Measurements from ENCODE around the gene SERPINC1. TPM values are rescaled to one million over a fixed set of nuclear protein-coding genes. Genes with fewer than 3 reads are reported as not detected.

SERPINC1 gene
- total and polyA plus RNA-seq, 4 donors, result 0.25 TPM; not detected in 3

DNA sequence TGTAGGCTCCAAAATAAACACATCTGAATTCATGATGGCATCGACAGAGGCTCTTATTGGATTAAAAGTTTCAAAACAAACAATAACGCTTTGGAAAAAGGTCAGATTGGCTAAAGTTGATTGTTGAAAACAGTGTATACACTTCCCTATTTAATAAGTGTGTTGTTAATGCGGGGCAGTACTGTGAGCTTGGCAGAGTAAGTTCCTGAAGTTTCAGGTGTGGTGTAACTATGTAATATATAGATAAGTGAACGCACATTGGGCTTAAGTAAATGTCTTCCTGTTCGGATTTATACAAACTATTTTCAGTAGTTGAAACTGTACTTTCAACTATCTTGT, 48.1 kb downstream of the SERPINC1 start:
- ATAC-seq (ENCODE audit: low FRiP score) (no peak), DNase-seq (no peak)
- H3K4me3 ChIP-seq (ENCODE audit: low read length in 2 of 2), result peak overlapping the region; percentile 30 to 84
- H3K27ac ChIP-seq (ENCODE audit: low read depth in 1 of 2, low read length in 2 of 2), result peak overlapping the region in 1 of 2 donors; percentile 68
- intact Hi-C loops (cut with DNase I), result loop anchor here in 1 of 2 donors (2.0 to 10.0 kb wide), 4 partner anchors 44 to 392 kb away; partner anchors contain the start of genes CENPL, DARS2, KLHL20 and PRDX6
- 0 to 1% methylated on average over 5 of the region's 5 CpGs for WGBS, 2 donors
- no peaks in the 10 kb centered on the region for H3K27me3 ChIP-seq (ENCODE audit: control insufficient read depth in 1 of 2, insufficient read depth in 2 of 2, low read length in 1 of 2)
- H3K36me3 ChIP-seq (ENCODE audit: control insufficient read depth in 1 of 2, insufficient read depth in 2 of 2, low read length in 1 of 2), result peaks cover 0 to 3% of the 10 kb centered on the region in 2 donors
- H3K9me3 ChIP-seq (ENCODE audit: control insufficient read depth, low read length), result no peaks in the 10 kb centered on the region
- H3K4me1 ChIP-seq (ENCODE audit: control insufficient read depth in 1 of 2, insufficient read depth in 2 of 2, low read length in 2 of 2), result peaks cover 0 to 4% of the 10 kb centered on the region in 2 donors

DNA sequence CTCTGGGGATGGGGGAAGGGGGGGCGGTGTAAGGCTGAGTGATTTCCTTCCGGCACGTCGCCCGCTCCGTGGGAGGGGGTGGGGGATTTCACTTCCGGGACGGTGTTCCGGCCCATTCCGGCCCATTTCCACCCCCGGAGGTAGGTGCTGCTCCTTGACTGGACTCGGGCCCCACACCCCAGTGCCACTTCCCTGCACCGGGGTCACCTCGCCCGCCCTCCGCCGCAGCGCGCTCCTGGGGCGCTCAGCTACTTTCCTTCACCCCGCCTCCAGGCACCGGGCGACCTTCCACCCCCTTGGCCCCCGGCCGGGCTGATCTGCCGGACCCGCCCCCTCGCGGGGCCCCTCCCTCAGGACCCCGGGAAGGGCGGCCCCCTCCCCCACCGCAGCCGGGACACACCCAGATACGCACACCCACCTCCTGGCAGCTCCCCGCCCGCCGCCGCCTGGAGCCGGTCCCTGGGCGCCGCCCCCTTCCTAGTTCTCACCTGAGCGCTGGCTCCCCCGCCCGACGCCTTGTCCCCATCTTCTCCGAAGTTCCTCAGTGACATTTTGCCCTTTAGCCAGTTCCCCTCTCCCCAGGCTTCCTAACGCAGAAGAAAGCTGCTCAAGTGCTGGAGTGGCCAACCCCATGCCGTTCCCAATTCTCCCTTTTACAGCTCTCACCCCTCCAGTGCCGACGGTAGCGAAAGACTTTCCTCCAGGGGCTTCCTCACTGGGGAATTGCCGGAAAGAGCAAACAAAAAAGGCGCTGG, 48.7 kb downstream of the SERPINC1 start, which contains the start of gene ZBTB37:
ZBTB37 (plus strand) TSS at position 115 of the 755 bp plus-strand sequence. CDS start 1,846 bp downstream, outside the sequence.
- H3K4me3 ChIP-seq (ENCODE audit: low read length in 2 of 2), result peak within 1 kb of the TSS; percentile 66 to 84
- H3K36me3 ChIP-seq (ENCODE audit: control insufficient read depth in 1 of 2, insufficient read depth in 2 of 2, low read length in 1 of 2), result peaks cover 0 to 3% of the 10 kb centered on the region in 2 donors
- H3K27me3 ChIP-seq (ENCODE audit: control insufficient read depth in 1 of 2, insufficient read depth in 2 of 2, low read length in 1 of 2), result no peaks in the 10 kb centered on the region
- intact Hi-C loops (cut with DNase I), result loop anchor here in 1 of 2 donors (2.0 to 10.0 kb wide), 4 partner anchors 44 to 391 kb away; partner anchors contain the start of genes CENPL, DARS2, KLHL20 and PRDX6
- H3K27ac ChIP-seq (ENCODE audit: low read depth in 1 of 2, low read length in 2 of 2), result peak within 1 kb of the TSS; percentile 62 to 87
- 1% methylated on average over 39 to 53 of the region's 53 CpGs for WGBS, 2 donors
- ATAC-seq (ENCODE audit: low FRiP score) (peak; percentile 84), DNase-seq (peak; percentile 91 to 94)
- H3K4me1 ChIP-seq (ENCODE audit: control insufficient read depth in 1 of 2, insufficient read depth in 2 of 2, low read length in 2 of 2), result peaks cover 0 to 4% of the 10 kb centered on the region in 2 donors
- no peaks in the 10 kb centered on the region for H3K9me3 ChIP-seq (ENCODE audit: control insufficient read depth, low read length)

DNA sequence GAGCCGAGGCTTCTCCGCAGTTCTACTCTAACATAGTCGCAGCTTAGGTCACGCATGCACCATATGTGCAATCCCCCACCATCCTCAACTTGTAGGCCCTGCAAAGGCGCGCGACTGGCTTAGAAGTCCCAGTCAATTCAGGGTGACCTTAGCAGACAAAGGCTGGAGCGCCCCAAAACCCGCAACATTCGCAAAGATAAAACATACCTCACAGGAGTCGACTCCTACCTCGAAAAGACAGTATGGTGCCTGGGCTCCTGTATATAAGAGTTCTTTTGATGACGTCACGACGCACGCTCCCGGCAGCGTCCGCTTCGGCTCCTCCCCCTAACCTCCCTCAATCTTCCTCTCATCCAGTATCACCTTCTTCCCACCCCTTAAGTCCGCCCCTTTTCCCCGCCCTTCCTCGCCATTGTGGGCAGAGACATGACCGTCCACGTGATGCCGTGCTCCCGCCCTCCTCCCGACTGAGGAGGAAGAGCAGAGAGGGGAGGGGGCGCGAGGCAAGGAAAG, 49.3 kb downstream of the SERPINC1 start, which contains the start of gene GAS5:
GAS5 (minus strand) TSS at position 237 of the 513 bp plus-strand sequence.
- peaks cover 0 to 4% of the 10 kb centered on the region in 2 donors for H3K4me1 ChIP-seq (ENCODE audit: control insufficient read depth in 1 of 2, insufficient read depth in 2 of 2, low read length in 2 of 2)

DNA sequence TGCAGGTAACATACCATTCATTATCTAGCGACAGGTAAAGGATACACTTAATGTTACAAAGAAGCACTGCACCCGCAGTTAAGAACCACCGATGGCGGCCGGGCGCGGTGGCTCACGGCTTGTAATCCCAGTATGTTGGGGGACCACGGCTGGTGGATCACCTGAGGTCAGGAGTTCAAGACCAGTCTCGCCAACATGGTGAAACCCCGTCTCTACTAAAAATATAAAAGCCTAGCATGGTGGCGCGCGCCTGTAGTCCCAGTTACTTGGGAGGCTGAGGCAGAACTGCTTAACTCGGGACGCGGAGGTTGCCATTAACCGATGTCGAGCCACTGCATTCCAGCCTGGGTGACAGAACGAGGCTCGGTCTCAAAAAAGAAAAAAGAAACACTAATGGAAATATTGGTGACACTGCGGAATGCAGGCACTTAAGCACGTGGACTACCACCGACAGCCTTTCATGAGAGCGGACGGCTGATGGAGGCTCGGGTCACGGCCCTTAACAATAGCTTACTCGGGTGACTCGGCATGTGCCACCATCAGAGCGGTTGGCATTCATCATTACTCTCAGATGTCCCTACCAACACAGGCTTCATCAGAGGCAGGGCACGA, 49.9 kb downstream of the SERPINC1 start:
- Histone ChIP-seq H3K4me3 (ENCODE audit: low read length in 2 of 2) (peak overlapping the region; percentile 11 to 66), H3K9me3 (ENCODE audit: control insufficient read depth, low read length) (no peaks in the 10 kb centered on the region), H3K27ac (ENCODE audit: low read depth in 1 of 2, low read length in 2 of 2) (peak overlapping the region in 1 of 2 donors; percentile 87), H3K4me1 (ENCODE audit: control insufficient read depth in 1 of 2, insufficient read depth in 2 of 2, low read length in 2 of 2) (peaks cover 0 to 4% of the 10 kb centered on the region in 2 donors), H3K36me3 (ENCODE audit: control insufficient read depth in 1 of 2, insufficient read depth in 2 of 2, low read length in 1 of 2) (peaks cover 1 to 3% of the 10 kb centered on the region in 2 donors), H3K27me3 (ENCODE audit: control insufficient read depth in 1 of 2, insufficient read depth in 2 of 2, low read length in 1 of 2) (no peaks in the 10 kb centered on the region)
- 7% methylated on average over 32 of the region's 32 CpGs for WGBS, 2 donors
- DNase-seq (peak; percentile 55 to 77), ATAC-seq (ENCODE audit: low FRiP score) (no peak)
- intact Hi-C loops (cut with DNase I), result loop anchor here in 1 of 2 donors (5.0 to 10.0 kb wide), 3 partner anchors 152 to 390 kb away; partner anchors contain the start of genes KLHL20, PRDX6 and RC3H1

More for the DNA sequence above, 49.3 kb downstream of the SERPINC1 start, which contains the start of gene GAS5:
- ATAC-seq (ENCODE audit: low FRiP score) (peak; percentile 98), DNase-seq (peak; percentile 99 to 100)
- H3K27me3 ChIP-seq (ENCODE audit: control insufficient read depth in 1 of 2, insufficient read depth in 2 of 2, low read length in 1 of 2), result no peaks in the 10 kb centered on the region
- peaks cover 1 to 3% of the 10 kb centered on the region in 2 donors for H3K36me3 ChIP-seq (ENCODE audit: control insufficient read depth in 1 of 2, insufficient read depth in 2 of 2, low read length in 1 of 2)
- intact Hi-C loops (cut with DNase I), result loop anchor here in 1 of 2 donors (2.0 to 10.0 kb wide), 4 partner anchors 43 to 391 kb away; partner anchors contain the start of genes CENPL, DARS2, KLHL20 and PRDX6
- whole genome bisulfite sequencing, 2 donors, result 0 to 1% methylated on average over 26 to 30 of the region's 30 CpGs
- no peaks in the 10 kb centered on the region for H3K9me3 ChIP-seq (ENCODE audit: control insufficient read depth, low read length)
- peak within 1 kb of the TSS; percentile 66 to 84 for H3K4me3 ChIP-seq (ENCODE audit: low read length in 2 of 2)
- H3K27ac ChIP-seq (ENCODE audit: low read depth in 1 of 2, low read length in 2 of 2), result peak within 1 kb of the TSS; percentile 62 to 87

DNA sequence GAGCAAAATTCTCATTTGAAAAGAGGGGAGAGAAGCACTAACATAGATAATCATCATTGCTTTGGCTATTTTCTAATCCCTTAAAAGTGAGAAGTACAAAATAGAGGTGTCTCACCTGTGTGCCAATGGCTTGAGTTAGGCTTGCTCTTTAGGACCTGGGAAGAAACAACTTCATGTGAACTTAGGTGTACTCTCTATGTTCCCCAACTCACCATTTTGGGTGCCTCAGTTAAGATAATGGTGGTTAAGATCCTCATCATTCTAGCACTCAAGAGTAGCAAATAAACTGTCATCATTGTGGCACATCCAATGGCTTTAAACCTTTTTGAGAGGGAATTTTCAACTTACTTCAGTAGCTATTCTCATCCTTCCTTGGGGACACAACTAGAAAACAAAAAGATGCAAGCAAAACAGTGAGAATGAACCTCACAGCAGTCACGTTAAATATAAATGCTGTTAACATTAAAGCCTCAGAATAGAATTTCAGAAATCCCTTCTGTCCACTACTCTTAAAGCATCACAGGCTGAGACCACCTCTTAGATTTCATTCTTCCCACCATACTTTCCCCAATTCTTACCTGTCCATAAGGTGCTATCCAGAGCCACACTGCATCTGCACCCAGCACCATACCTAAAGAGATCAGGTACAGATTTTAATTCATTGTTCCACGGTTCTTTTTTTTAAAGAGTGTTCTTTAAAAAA, 50.6 kb downstream of the SERPINC1 start:
- H3K36me3 ChIP-seq (ENCODE audit: control insufficient read depth in 1 of 2, insufficient read depth in 2 of 2, low read length in 1 of 2), result peaks cover 1 to 3% of the 10 kb centered on the region in 2 donors
- H3K27ac ChIP-seq (ENCODE audit: low read depth in 1 of 2, low read length in 2 of 2), result no peak overlapping the region
- WGBS, 2 donors, result 19 to 25% methylated on average over 2 of the region's 2 CpGs

DNA sequence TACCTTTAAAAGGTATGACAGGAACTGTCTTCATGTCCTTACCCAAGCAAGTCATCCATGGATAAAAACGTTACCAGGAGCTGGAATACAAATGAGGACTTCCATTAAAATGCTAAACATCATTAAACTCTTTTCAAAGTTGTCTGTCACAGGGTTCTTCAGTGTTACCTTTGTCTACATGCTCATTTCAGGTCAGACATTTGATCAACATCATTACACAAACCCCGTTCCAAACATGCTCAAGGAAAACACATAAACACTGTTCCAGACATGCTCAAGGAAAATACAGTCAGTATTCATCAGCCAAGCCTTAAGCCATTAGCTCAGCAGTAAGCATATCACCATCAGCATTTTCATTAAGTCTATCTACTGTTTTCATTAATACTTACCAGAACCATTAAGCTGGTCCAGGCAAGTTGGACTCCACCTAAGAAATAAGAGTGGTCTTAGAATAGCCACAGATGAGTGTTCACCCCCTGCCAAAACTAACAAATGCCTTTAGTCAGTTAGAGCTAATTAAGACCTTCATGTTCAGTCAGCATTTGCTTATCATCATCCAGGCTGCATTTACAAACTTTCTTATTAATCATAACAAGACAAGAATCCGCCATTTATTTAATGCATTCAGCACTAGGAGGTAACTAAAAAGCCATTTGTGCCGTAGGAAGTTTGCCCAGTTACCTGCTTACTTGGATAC, 51.5 kb downstream of the SERPINC1 start:
- DNase-seq (no peak), ATAC-seq (ENCODE audit: low FRiP score) (no peak)
- Histone ChIP-seq H3K27me3 (ENCODE audit: control insufficient read depth in 1 of 2, insufficient read depth in 2 of 2, low read length in 1 of 2) (no peaks in the 10 kb centered on the region), H3K27ac (ENCODE audit: low read depth in 1 of 2, low read length in 2 of 2) (peak overlapping the region in 1 of 2 donors; percentile 14), H3K4me1 (ENCODE audit: control insufficient read depth in 1 of 2, insufficient read depth in 2 of 2, low read length in 2 of 2) (peaks cover 0 to 4% of the 10 kb centered on the region in 2 donors), H3K36me3 (ENCODE audit: control insufficient read depth in 1 of 2, insufficient read depth in 2 of 2, low read length in 1 of 2) (peaks cover 1 to 3% of the 10 kb centered on the region in 2 donors), H3K4me3 (ENCODE audit: low read length in 2 of 2) (no peak overlapping the region), H3K9me3 (ENCODE audit: control insufficient read depth, low read length) (no peaks in the 10 kb centered on the region)
- 38 to 41% methylated on average over 4 of the region's 4 CpGs for WGBS, 2 donors
- intact Hi-C loops (cut with DNase I), result loop anchor here in 1 of 2 donors (5.0 to 10.0 kb wide), 3 partner anchors 151 to 388 kb away; partner anchors contain the start of genes KLHL20, PRDX6 and RC3H1

More for the DNA sequence above, 50.6 kb downstream of the SERPINC1 start:
- ATAC-seq (ENCODE audit: low FRiP score), result no peak
- Histone ChIP-seq H3K4me1 (ENCODE audit: control insufficient read depth in 1 of 2, insufficient read depth in 2 of 2, low read length in 2 of 2) (peaks cover 0 to 4% of the 10 kb centered on the region in 2 donors), H3K9me3 (ENCODE audit: control insufficient read depth, low read length) (no peaks in the 10 kb centered on the region), H3K27me3 (ENCODE audit: control insufficient read depth in 1 of 2, insufficient read depth in 2 of 2, low read length in 1 of 2) (no peaks in the 10 kb centered on the region), H3K4me3 (ENCODE audit: low read length in 2 of 2) (peak overlapping the region; percentile 11 to 66)
- no peak for DNase-seq
- intact Hi-C loops (cut with DNase I), result loop anchor here in 1 of 2 donors (5.0 to 10.0 kb wide), 3 partner anchors 152 to 389 kb away; partner anchors contain the start of genes KLHL20, PRDX6 and RC3H1

DNA sequence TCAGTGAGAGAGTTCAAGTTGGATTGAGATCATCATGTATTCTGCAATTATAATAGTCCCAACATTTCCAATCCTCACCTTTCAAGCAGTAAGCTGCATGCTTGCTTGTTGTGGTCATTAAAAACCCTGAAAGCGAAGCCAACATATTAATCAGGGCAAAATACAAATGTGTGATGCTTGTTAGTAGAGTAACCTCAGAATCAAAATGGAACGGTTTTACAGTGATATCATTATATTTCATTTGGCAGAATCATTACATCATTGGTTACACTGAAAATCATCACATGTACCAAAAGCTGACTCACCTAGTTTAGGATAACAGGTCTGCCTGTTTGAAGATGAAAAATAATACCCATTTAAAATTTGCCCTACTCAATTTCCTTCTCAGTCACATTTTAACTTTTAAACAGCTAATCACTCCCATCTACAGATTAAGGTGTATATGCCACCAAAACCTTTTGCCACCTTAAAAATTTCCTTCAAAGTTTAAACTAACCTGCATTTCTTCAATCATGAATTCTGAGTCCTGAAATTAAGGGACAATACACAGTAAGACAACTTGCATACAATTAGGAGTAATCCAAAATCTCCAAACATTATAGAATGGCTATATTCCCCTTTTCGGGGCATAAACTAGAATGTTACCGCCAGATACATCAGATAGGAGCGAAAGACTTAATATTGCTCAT, 52.8 kb downstream of the SERPINC1 start:
- ATAC-seq (ENCODE audit: low FRiP score) (no peak), DNase-seq (no peak)
- Histone ChIP-seq H3K27ac (ENCODE audit: low read depth in 1 of 2, low read length in 2 of 2) (no peak overlapping the region), H3K27me3 (ENCODE audit: control insufficient read depth in 1 of 2, insufficient read depth in 2 of 2, low read length in 1 of 2) (no peaks in the 10 kb centered on the region), H3K4me3 (ENCODE audit: low read length in 2 of 2) (no peak overlapping the region), H3K9me3 (ENCODE audit: control insufficient read depth, low read length) (no peaks in the 10 kb centered on the region), H3K36me3 (ENCODE audit: control insufficient read depth in 1 of 2, insufficient read depth in 2 of 2, low read length in 1 of 2) (peaks cover 1 to 3% of the 10 kb centered on the region in 2 donors), H3K4me1 (ENCODE audit: control insufficient read depth in 1 of 2, insufficient read depth in 2 of 2, low read length in 2 of 2) (peaks cover 0 to 4% of the 10 kb centered on the region in 2 donors)
- intact Hi-C loops (cut with DNase I), result loop anchor here in 1 of 2 donors (10.0 kb wide), 1 partner anchor 150 kb away; the partner anchor contains the start of gene KLHL20
- WGBS, 2 donors, result 78 to 80% methylated on average over 5 of the region's 5 CpGs
